ENCODE results near the gene ZC3H4. TPM values are rescaled to one million over a fixed set of nuclear protein-coding genes. Genes with fewer than 3 reads are reported as not detected.

The ZC3H4 gene
- total and polyA plus RNA-seq, 2 experiments from 2014 or later: 26.7 to 36.9 TPM

DNA sequence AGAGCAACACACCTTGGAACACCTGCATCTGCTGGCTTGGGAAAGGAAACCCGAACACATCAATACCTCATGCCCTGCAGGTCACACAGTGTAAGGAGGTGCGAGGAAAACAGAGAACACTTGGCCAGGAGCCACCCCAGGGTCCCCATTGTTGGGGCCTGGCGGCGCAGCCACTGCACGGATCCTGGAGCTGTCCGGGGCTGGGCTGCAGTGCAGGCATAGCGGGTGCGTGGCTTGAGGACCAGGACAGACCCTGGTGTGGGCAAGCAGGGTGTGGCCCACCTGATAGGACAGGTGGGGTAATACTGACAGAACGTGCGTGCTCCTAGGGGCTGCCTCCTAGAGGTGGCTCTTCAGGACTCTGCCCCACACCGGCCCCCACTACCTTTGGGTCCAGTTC lies 48.3 kb downstream of the ZC3H4 start:
- no peaks in the 10 kb centered on the region for H3K9me3 Mint-ChIP-seq
- H3K9me2 ChIP-seq (ENCODE audit: insufficient read depth): no peaks in the 10 kb centered on the region
- peaks cover 15% of the 10 kb centered on the region for H3K27me3 Mint-ChIP-seq (ENCODE audit: insufficient read depth, low read depth, poor library complexity)
- H3F3A ChIP-seq (replicated peaks; ENCODE audit: low read depth): peaks cover 7% of the 10 kb centered on the region
- no peak overlapping the region; the same call in 1 of the 2 replicates for H3K27ac Mint-ChIP-seq
- DNase-seq (ENCODE audit: low spot score) (no peak), ATAC-seq (no peak)
- H3K4me1 Mint-ChIP-seq: no peaks in the 10 kb centered on the region
- no peak overlapping the region for H3K4me3 Mint-ChIP-seq
- no peaks in the 10 kb centered on the region for H3K36me3 ChIP-seq (ENCODE audit: insufficient read depth)
- peak overlapping the region; percentile 69; the same call in 1 of the 2 replicates for H3K27ac ChIP-seq (ENCODE audit: low read depth)
- H4K20me1 ChIP-seq (replicated peaks; ENCODE audit: insufficient read depth): peaks cover 8% of the 10 kb centered on the region
- no peaks in the 10 kb centered on the region for H3K27me3 ChIP-seq (ENCODE audit: insufficient read depth)
- H3K4me2 ChIP-seq: no peak overlapping the region
- H3K4me1 ChIP-seq (ENCODE audit: insufficient read depth): no peaks in the 10 kb centered on the region
- no peak overlapping the region for H2AFZ ChIP-seq
- no peak overlapping the region for H3K4me3 ChIP-seq
- H3K36me3 Mint-ChIP-seq (ENCODE audit: low read depth): peaks cover 38% of the 10 kb centered on the region
- TF ChIP-seq STAT1 (IDR thresholded peaks at IDR 0.05; ENCODE audit: unreplicated experiment): no peak
- no peak for TF ChIP-seq CREB1 (CRISPR knock-in tag; IDR thresholded peaks at IDR 0.05; ENCODE audit: low read depth)
- TF ChIP-seq ZNF114 (CRISPR knock-in tag; IDR thresholded peaks at IDR 0.05): no peak
- TF ChIP-seq, protein P1, sequence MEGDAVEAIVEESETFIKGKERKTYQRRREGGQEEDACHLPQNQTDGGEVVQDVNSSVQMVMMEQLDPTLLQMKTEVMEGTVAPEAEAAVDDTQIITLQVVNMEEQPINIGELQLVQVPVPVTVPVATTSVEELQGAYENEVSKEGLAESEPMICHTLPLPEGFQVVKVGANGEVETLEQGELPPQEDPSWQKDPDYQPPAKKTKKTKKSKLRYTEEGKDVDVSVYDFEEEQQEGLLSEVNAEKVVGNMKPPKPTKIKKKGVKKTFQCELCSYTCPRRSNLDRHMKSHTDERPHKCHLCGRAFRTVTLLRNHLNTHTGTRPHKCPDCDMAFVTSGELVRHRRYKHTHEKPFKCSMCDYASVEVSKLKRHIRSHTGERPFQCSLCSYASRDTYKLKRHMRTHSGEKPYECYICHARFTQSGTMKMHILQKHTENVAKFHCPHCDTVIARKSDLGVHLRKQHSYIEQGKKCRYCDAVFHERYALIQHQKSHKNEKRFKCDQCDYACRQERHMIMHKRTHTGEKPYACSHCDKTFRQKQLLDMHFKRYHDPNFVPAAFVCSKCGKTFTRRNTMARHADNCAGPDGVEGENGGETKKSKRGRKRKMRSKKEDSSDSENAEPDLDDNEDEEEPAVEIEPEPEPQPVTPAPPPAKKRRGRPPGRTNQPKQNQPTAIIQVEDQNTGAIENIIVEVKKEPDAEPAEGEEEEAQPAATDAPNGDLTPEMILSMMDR (conservative IDR thresholded peaks at IDR 0.05; ENCODE audit: low read depth in 2 of 2): no peak
- TF ChIP-seq, protein P2, sequence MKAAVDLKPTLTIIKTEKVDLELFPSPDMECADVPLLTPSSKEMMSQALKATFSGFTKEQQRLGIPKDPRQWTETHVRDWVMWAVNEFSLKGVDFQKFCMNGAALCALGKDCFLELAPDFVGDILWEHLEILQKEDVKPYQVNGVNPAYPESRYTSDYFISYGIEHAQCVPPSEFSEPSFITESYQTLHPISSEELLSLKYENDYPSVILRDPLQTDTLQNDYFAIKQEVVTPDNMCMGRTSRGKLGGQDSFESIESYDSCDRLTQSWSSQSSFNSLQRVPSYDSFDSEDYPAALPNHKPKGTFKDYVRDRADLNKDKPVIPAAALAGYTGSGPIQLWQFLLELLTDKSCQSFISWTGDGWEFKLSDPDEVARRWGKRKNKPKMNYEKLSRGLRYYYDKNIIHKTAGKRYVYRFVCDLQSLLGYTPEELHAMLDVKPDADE (IDR thresholded peaks at IDR 0.05): no peak
- TF ChIP-seq, protein P3, sequence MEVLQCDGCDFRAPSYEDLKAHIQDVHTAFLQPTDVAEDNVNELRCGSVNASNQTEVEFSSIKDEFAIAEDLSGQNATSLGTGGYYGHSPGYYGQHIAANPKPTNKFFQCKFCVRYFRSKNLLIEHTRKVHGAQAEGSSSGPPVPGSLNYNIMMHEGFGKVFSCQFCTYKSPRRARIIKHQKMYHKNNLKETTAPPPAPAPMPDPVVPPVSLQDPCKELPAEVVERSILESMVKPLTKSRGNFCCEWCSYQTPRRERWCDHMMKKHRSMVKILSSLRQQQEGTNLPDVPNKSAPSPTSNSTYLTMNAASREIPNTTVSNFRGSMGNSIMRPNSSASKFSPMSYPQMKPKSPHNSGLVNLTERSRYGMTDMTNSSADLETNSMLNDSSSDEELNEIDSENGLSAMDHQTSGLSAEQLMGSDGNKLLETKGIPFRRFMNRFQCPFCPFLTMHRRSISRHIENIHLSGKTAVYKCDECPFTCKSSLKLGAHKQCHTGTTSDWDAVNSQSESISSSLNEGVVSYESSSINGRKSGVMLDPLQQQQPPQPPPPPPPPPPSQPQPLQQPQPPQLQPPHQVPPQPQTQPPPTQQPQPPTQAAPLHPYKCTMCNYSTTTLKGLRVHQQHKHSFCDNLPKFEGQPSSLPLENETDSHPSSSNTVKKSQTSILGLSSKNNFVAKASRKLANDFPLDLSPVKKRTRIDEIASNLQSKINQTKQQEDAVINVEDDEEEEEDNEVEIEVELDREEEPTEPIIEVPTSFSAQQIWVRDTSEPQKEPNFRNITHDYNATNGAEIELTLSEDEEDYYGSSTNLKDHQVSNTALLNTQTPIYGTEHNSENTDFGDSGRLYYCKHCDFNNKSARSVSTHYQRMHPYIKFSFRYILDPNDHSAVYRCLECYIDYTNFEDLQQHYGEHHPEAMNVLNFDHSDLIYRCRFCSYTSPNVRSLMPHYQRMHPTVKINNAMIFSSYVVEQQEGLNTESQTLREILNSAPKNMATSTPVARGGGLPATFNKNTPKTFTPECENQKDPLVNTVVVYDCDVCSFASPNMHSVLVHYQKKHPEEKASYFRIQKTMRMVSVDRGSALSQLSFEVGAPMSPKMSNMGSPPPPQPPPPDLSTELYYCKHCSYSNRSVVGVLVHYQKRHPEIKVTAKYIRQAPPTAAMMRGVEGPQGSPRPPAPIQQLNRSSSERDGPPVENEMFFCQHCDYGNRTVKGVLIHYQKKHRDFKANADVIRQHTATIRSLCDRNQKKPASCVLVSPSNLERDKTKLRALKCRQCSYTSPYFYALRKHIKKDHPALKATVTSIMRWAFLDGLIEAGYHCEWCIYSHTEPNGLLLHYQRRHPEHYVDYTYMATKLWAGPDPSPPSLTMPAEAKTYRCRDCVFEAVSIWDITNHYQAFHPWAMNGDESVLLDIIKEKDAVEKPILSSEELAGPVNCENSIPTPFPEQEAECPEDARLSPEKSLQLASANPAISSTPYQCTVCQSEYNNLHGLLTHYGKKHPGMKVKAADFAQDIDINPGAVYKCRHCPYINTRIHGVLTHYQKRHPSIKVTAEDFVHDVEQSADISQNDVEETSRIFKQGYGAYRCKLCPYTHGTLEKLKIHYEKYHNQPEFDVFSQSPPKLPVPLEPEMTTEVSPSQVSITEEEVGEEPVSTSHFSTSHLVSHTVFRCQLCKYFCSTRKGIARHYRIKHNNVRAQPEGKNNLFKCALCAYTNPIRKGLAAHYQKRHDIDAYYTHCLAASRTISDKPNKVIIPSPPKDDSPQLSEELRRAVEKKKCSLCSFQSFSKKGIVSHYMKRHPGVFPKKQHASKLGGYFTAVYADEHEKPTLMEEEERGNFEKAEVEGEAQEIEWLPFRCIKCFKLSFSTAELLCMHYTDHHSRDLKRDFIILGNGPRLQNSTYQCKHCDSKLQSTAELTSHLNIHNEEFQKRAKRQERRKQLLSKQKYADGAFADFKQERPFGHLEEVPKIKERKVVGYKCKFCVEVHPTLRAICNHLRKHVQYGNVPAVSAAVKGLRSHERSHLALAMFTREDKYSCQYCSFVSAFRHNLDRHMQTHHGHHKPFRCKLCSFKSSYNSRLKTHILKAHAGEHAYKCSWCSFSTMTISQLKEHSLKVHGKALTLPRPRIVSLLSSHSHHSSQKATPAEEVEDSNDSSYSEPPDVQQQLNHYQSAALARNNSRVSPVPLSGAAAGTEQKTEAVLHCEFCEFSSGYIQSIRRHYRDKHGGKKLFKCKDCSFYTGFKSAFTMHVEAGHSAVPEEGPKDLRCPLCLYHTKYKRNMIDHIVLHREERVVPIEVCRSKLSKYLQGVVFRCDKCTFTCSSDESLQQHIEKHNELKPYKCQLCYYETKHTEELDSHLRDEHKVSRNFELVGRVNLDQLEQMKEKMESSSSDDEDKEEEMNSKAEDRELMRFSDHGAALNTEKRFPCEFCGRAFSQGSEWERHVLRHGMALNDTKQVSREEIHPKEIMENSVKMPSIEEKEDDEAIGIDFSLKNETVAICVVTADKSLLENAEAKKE (CRISPR knock-in tag; IDR thresholded peaks at IDR 0.05): no peak
- TF ChIP-seq ZNF331 (CRISPR knock-in tag; IDR thresholded peaks at IDR 0.05; ENCODE audit: low read depth): no peak
- no peak for TF ChIP-seq JUNB (IDR thresholded peaks at IDR 0.05; ENCODE audit: unreplicated experiment)
- TF ChIP-seq, protein P4, sequence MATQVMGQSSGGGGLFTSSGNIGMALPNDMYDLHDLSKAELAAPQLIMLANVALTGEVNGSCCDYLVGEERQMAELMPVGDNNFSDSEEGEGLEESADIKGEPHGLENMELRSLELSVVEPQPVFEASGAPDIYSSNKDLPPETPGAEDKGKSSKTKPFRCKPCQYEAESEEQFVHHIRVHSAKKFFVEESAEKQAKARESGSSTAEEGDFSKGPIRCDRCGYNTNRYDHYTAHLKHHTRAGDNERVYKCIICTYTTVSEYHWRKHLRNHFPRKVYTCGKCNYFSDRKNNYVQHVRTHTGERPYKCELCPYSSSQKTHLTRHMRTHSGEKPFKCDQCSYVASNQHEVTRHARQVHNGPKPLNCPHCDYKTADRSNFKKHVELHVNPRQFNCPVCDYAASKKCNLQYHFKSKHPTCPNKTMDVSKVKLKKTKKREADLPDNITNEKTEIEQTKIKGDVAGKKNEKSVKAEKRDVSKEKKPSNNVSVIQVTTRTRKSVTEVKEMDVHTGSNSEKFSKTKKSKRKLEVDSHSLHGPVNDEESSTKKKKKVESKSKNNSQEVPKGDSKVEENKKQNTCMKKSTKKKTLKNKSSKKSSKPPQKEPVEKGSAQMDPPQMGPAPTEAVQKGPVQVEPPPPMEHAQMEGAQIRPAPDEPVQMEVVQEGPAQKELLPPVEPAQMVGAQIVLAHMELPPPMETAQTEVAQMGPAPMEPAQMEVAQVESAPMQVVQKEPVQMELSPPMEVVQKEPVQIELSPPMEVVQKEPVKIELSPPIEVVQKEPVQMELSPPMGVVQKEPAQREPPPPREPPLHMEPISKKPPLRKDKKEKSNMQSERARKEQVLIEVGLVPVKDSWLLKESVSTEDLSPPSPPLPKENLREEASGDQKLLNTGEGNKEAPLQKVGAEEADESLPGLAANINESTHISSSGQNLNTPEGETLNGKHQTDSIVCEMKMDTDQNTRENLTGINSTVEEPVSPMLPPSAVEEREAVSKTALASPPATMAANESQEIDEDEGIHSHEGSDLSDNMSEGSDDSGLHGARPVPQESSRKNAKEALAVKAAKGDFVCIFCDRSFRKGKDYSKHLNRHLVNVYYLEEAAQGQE (IDR thresholded peaks at IDR 0.05; ENCODE audit: unreplicated experiment): no peak
- no peak for TF ChIP-seq NANOG (IDR thresholded peaks at IDR 0.05; ENCODE audit: borderline replicate concordance)
- H3K79me2 ChIP-seq (replicated peaks; ENCODE audit: insufficient read depth): no peaks in the 10 kb centered on the region
